ENCODE measurements around the gene HTR6. TPM values are rescaled to one million over a fixed set of nuclear protein-coding genes. Genes with fewer than 3 reads are reported as not detected.
A peak's percentile ranks its signal among the peaks of the same experiment; 100 is the strongest.

HTR6 gene
- total RNA-seq, 2 donors from 2014 or later = 0.11 to 0.68 TPM

- ATAC-seq (peak in 1 of 2 donors; percentile 22), DNase-seq (ENCODE audit: low spot score in 2 of 2) (no peak)
- Mint-ChIP-seq H3K36me3 (peaks cover 0 to 15% of the 10 kb centered on the region in 2 donors), H3K27ac (no peak overlapping the region), H3K9me3 (no peaks in the 10 kb centered on the region)
Measured at GRCh38 chr1:19665496-19666465, 1.1 kb downstream of the HTR6 start.

- ATAC-seq (peak in 1 of 2 donors; percentile 9), DNase-seq (ENCODE audit: low spot score in 2 of 2) (no peak)
- Mint-ChIP-seq H3K36me3 (peaks cover 0 to 15% of the 10 kb centered on the region in 2 donors), H3K9me3 (no peaks in the 10 kb centered on the region), H3K27ac (no peak overlapping the region)
Measured at GRCh38 chr1:19668888-19669287, 4.2 kb downstream of the HTR6 start.

DNA sequence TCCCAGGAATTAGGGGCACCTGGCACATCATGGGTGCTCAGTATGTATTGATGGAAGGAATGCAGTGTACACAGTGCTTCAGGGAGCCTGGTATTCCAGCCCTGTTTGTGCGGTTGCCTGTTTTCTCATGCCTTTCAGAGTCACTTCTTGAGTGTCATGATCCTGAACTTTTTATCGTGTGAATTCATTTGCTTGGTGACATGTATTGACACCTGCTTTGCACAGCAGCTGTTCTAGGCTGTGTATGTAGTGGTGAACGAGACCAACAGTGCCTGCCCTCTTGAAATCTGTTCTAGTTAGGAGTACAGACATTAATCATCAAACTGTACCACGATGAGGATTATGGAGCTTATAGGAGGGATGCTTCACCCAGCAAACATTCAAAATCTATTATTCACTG is 6.1 kb downstream of the HTR6 start:
- Mint-ChIP-seq H3K27ac (no peak overlapping the region), H3K36me3 (peaks cover 0 to 14% of the 10 kb centered on the region in 2 donors), H3K9me3 (no peaks in the 10 kb centered on the region)
- DNase-seq (ENCODE audit: low spot score in 2 of 2) (no peak), ATAC-seq (peak in 1 of 2 donors; percentile 48)

DNA sequence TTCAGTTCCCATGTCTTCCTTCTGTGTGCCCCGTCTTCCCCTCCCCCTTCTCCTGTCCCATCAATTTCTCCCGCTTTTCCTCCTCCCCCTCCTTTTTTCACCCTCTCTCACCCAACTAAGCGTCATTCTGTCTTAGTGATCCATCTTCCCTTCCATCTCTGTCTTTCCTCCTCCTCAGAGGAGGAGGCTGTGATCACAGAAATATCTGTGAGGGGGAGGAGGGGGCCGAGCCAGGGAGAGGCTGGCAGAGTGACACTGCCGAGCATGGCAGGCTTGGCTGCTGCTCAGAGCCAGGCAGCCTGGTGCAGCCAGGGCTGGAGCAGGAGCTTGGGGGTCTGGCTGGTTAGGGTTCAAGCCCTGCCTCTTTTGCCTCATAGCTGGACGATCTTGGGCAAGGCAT is 7.6 kb downstream of the HTR6 start:
- peaks cover 0 to under 1% of the 10 kb centered on the region in 2 donors for H3K36me3 Mint-ChIP-seq
- no peak overlapping the region for H3K27ac Mint-ChIP-seq
- DNase-seq (ENCODE audit: low spot score in 2 of 2) = no peak
- H3K9me3 Mint-ChIP-seq = no peaks in the 10 kb centered on the region
- no peak for ATAC-seq

- Mint-ChIP-seq H3K36me3 (no peaks in the 10 kb centered on the region), H3K9me3 (no peaks in the 10 kb centered on the region), H3K27ac (no peak overlapping the region)
- ATAC-seq (no peak), DNase-seq (ENCODE audit: low spot score in 2 of 2) (no peak)
Measured at GRCh38 chr1:19675797-19676196, 11.1 kb downstream of the HTR6 start.

DNA sequence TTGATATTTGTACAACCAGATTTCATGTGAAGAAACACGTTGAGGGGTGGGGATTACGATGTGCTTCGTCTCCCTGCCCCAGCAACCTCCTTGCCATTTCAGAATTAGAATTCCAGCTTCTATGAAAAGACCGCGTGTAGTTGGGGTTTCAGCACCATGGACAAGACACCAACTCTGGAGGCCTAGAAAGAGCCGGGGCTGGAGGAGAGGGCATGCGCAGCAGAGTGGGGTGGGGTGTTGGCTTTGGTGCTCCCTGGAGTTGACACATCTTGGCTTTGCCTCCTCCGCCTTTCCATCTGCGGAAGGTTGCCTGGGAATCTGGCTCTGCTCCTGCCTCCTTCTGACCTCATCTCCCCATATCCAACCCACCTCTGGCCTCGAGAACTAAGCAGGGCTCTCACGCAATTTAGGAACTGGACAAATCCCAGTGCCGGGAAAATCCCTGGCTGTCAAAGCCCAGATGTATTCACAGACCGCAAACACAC is 11.8 kb downstream of the HTR6 start:
- no peak overlapping the region for H3K27ac Mint-ChIP-seq
- H3K9me3 Mint-ChIP-seq = no peaks in the 10 kb centered on the region
- DNase-seq (ENCODE audit: low spot score in 2 of 2) (peak in 1 of 2 donors; percentile 33), ATAC-seq (no peak)
- H3K36me3 Mint-ChIP-seq = no peaks in the 10 kb centered on the region

DNA sequence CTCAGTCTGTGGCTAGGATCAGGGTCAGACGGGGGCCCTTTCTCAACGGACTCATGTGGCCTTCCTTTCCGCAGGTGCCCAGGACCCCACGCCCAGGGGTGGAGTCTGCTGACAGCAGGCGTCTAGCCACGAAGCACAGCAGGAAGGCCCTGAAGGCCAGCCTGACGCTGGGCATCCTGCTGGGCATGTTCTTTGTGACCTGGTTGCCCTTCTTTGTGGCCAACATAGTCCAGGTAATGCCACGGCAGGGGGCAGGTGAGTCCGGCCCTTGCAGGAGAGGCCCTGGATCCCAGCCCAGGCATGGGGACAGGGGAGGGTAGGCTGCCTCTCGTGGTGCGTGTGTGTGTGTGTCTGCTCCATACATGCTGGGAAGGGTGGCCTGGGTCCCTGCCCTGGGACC is 13.8 kb downstream of the HTR6 start:
- no peaks in the 10 kb centered on the region for H3K9me3 Mint-ChIP-seq
- ATAC-seq (no peak), DNase-seq (ENCODE audit: low spot score in 2 of 2) (no peak)
- H3K36me3 Mint-ChIP-seq = no peaks in the 10 kb centered on the region
- H3K27ac Mint-ChIP-seq = no peak overlapping the region

- Mint-ChIP-seq H3K36me3 (no peaks in the 10 kb centered on the region), H3K27ac (no peak overlapping the region), H3K9me3 (no peaks in the 10 kb centered on the region)
- DNase-seq (ENCODE audit: low spot score in 2 of 2) (no peak), ATAC-seq (no peak)
Measured at GRCh38 chr1:19678931-19679453, 14.3 kb downstream of the HTR6 start.

- Mint-ChIP-seq H3K36me3 (no peaks in the 10 kb centered on the region), H3K9me3 (no peaks in the 10 kb centered on the region), H3K27ac (no peak overlapping the region)
- ATAC-seq = no peak
- DNase-seq (ENCODE audit: low spot score in 2 of 2) = no peak
Measured at GRCh38 chr1:19679691-19680090, 15.0 kb downstream of the HTR6 start.

DNA sequence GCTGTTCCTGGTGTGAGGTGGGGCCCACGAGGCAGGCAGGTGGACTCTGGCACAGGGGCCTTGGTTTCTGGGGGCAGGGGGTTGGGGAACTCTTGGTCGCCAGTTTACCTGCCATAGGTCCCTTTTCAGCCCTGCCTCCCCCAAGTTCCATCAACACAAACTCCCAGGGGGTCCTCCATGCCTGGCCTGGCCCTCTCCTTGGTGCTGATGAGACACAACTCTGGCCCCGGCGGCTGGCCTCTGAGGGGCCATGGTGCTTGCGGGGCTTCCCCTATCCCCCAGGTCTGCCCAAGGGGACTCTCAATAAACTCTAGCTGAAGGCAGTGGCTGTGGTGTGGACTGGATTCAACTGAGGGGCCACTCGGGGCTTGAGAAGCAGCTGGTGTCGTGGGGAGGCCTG is 16.0 kb downstream of the HTR6 start:
- no peak for DNase-seq (ENCODE audit: low spot score in 2 of 2)
- Mint-ChIP-seq H3K36me3 (no peaks in the 10 kb centered on the region), H3K27ac (no peak overlapping the region), H3K9me3 (no peaks in the 10 kb centered on the region)
- no peak for ATAC-seq

DNA sequence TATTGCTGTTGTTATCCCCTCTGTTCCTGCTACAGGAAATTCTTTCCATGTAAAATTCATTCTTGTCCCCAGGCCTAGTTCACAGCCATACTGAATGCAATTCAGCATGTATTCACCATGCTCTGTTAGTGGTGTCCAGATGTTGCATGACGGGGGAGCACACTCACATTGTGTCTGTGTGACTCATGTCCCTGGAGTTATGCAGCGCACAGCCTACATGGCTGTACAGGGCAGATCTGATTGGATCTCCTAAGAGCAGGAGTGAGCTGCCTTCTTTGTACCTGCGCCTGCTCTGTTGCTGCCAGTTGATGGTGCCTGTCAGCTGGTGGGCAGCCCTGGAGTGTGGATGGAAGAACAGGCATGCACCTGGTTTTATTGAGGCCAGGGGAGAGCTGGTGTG is 17.6 kb downstream of the HTR6 start:
- Mint-ChIP-seq H3K27ac (peak overlapping the region in 1 of 2 donors; percentile 29), H3K9me3 (no peaks in the 10 kb centered on the region), H3K36me3 (peaks cover 2 to 3% of the 10 kb centered on the region in 2 donors)
- DNase-seq (ENCODE audit: low spot score in 2 of 2) (no peak), ATAC-seq (no peak)

- no peaks in the 10 kb centered on the region for H3K9me3 Mint-ChIP-seq
- H3K36me3 Mint-ChIP-seq = peaks cover 6 to 8% of the 10 kb centered on the region in 2 donors
- H3K27ac Mint-ChIP-seq = no peak overlapping the region
- ATAC-seq = no peak
- no peak for DNase-seq (ENCODE audit: low spot score in 2 of 2)
Measured at GRCh38 chr1:19682901-19683300, 18.2 kb downstream of the HTR6 start.

DNA sequence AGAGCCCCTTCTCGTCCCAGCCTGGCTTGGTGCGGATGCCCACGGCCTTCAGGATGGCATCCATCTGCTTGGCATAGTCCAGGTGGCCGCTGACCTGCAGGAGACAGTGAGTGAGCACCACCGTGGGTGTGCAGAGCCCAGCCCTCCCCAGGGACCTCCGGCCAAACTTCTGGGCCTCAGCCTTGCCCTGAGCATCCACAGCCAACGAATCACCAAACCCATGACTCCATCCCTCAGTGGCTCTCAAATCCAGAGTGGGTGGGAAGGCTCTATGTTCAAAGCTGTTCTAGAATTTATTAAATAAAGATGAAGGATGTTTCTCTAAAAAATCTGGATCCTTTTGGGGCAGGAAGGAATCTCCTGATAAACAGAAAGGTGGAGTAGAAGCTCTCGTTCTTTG is 18.7 kb downstream of the HTR6 start:
- Mint-ChIP-seq H3K36me3 (peaks cover 6 to 11% of the 10 kb centered on the region in 2 donors), H3K9me3 (no peaks in the 10 kb centered on the region), H3K27ac (no peak overlapping the region)
- DNase-seq (ENCODE audit: low spot score in 2 of 2) (no peak), ATAC-seq (no peak)

GRCh38 chr1:19684677-19685076 is 20.0 kb downstream of the HTR6 start:
- Mint-ChIP-seq H3K9me3 (no peaks in the 10 kb centered on the region), H3K36me3 (peaks cover 6 to 24% of the 10 kb centered on the region in 2 donors), H3K27ac (no peak overlapping the region)
- ATAC-seq (no peak), DNase-seq (ENCODE audit: low spot score in 2 of 2) (no peak)

- Mint-ChIP-seq H3K36me3 (peaks cover 15 to 37% of the 10 kb centered on the region in 2 donors), H3K27ac (no peak overlapping the region), H3K9me3 (peaks cover 0 to 4% of the 10 kb centered on the region in 2 donors)
- ATAC-seq = no peak
- DNase-seq (ENCODE audit: low spot score in 2 of 2) = no peak
Measured at GRCh38 chr1:19685994-19686393, 21.3 kb downstream of the HTR6 start.

GRCh38 chr1:19687414-19687813 is 22.7 kb downstream of the HTR6 start:
- H3K36me3 Mint-ChIP-seq = peaks cover 21 to 51% of the 10 kb centered on the region in 2 donors
- peaks cover 0 to 4% of the 10 kb centered on the region in 2 donors for H3K9me3 Mint-ChIP-seq
- DNase-seq (ENCODE audit: low spot score in 2 of 2) = no peak
- no peak for ATAC-seq
- H3K27ac Mint-ChIP-seq = no peak overlapping the region

DNA sequence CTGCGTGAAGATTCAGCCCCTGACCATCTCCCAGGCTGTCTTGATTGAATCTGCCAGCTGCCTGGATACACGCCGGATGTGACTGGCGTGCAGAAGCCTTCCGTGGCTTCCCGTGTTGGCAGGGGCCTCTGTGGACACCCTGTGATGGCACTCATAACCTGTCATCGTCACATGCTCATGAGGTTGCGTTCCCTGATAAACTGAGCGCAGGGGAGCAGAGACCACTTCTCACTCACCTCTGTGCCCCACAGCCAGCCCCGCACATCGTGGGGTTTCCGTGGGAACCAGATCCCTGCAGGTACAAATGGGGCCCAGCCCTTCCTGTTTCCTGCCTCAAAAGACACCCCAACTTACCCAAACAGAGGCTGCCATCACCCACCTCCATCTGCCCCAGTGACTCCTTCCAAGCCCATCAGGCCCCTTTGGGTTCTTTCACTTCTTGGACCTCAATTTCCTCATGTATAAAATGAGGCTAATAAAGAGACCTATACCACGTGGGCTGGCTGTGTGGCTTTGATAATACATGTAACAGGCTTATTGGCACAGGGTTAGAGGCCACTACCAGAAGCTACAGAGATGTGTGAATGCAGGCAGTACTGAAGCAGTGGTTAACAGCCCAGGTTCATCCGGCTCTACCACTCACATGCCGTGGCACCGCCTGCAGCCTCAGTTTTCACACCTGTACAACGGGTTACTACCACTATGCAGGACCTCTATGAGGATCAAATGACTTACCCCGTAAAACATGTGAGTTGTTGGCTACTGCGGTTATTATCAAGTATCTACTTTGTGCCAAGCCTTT is 23.6 kb downstream of the HTR6 start:
- Mint-ChIP-seq H3K9me3 (peaks cover 0 to 4% of the 10 kb centered on the region in 2 donors), H3K36me3 (peaks cover 21 to 51% of the 10 kb centered on the region in 2 donors), H3K27ac (no peak overlapping the region)
- ATAC-seq (no peak), DNase-seq (ENCODE audit: low spot score in 2 of 2) (no peak)
